Upper lobe of right lung (tissue), 1 donor: ENCODE results near the gene IFNL2. TPM values are rescaled to one million over a fixed set of nuclear protein-coding genes. Genes with fewer than 3 reads are reported as not detected.

Source experiments
- ATAC-seq: fragments of 200-7000 bp; cut with Tn5 transposase; one replicate; pipeline ENCODE4 v1.9.1; 2020; ENCODE audit warnings: mild to moderate bottlenecking, moderate library complexity
- DNase-seq: peaks from one replicate; pipeline ENCODE4 v3.0.0-alpha.2; 2020
- H3K27ac ChIP-seq: fragments of 200-600 bp; one replicate; pipeline ENCODE4 v1.8.0; 2022
- H3K27me3 ChIP-seq: fragments of 200-600 bp; one replicate; pipeline ENCODE4 v1.8.0; 2022; ENCODE audit warnings: mild to moderate bottlenecking
- H3K36me3 ChIP-seq: fragments of 200-600 bp; one replicate; pipeline ENCODE4 v1.8.0; 2022
- H3K4me1 ChIP-seq: fragments of 200-600 bp; one replicate; pipeline ENCODE4 v1.8.0; 2022
- H3K4me3 ChIP-seq: fragments of 200-600 bp; one replicate; pipeline ENCODE4 v1.8.0; 2022; ENCODE audit warnings: mild to moderate bottlenecking
- H3K9me3 ChIP-seq: fragments of 200-600 bp; one replicate; pipeline ENCODE4 v1.8.0; 2022
- intact Hi-C: fragments of 100-400 bp; cut with DNase I; formaldehyde crosslinking; loops from one replicate; pipeline ENCODE4 v1.11.0; 2022
- total RNA-seq: library from RNA; stranded (reverse); fragmentation: NEBNext Ultra II Directional; extraction: Animal tissue kit (Norgen Biotek cat#: 25700); gene quantifications from one replicate; pipeline ENCODE4 v1.2.1, GENCODE V29; 2021
- TF ChIP-seq, protein P1 (sequence below): fragments of 200-600 bp; IDR thresholded peaks from one replicate; pipeline ENCODE4 v1.8.0; 2022; ENCODE audit warnings: antibody characterized with exemption
- donor health status: DM: no; HTN: yes; CAD: no; lungs with severe emphysema.

Gene IFNL2
- total RNA-seq, 1 donor from 2014 or later = not detected

DNA sequence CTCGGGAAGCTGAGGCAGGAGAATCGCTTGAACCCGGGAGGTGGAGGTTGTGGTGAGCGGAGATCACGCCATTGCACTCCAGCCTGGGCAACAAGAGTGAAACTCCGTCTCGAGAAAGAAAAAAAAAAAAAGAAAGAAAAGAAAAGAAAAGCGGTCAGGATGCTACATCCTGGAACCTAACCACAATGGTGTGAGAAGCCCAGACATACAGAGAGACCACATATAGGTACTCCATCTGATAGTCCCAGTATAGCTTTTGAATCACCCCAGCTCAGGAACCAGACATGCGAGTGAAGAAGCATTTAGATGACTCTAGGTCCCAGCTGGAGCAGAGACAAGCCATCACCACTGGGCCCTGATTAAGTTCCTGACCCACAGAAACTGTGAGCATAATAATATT lies 31.2 kb downstream of the IFNL2 start:
- no peaks in the 10 kb centered on the region for H3K36me3 ChIP-seq
- no peaks in the 10 kb centered on the region for H3K9me3 ChIP-seq
- no peaks in the 10 kb centered on the region for H3K27me3 ChIP-seq
- ATAC-seq (no peak), DNase-seq (no peak)
- no peak overlapping the region for H3K4me3 ChIP-seq
- no peak overlapping the region for H3K27ac ChIP-seq
- TF ChIP-seq, protein P1, sequence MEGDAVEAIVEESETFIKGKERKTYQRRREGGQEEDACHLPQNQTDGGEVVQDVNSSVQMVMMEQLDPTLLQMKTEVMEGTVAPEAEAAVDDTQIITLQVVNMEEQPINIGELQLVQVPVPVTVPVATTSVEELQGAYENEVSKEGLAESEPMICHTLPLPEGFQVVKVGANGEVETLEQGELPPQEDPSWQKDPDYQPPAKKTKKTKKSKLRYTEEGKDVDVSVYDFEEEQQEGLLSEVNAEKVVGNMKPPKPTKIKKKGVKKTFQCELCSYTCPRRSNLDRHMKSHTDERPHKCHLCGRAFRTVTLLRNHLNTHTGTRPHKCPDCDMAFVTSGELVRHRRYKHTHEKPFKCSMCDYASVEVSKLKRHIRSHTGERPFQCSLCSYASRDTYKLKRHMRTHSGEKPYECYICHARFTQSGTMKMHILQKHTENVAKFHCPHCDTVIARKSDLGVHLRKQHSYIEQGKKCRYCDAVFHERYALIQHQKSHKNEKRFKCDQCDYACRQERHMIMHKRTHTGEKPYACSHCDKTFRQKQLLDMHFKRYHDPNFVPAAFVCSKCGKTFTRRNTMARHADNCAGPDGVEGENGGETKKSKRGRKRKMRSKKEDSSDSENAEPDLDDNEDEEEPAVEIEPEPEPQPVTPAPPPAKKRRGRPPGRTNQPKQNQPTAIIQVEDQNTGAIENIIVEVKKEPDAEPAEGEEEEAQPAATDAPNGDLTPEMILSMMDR = no peak
- no peaks in the 10 kb centered on the region for H3K4me1 ChIP-seq
- intact Hi-C loops = no loop called here

DNA sequence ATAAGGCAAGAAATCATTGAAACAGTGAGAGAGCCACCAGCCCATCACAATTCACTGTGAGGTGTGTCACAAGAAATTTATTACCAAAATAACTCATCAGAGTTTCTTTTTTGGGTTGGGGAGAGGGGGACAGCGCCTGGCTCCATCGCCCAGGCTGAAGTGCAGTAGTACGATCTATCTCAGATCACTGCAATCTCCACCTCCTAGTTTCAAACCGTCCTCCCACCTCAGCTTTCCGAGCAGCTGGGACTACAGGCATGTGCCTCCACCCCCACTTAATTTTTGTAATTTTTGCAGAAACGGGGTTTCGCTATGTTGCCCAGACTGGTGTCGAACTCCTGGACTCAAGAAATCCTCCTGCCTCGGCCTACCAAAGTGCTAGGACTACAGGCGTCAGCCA lies 31.6 kb downstream of the IFNL2 start:
- no peak overlapping the region for H3K27ac ChIP-seq
- TF ChIP-seq, protein P1 = no peak
- ATAC-seq (no peak), DNase-seq (no peak)
- no peak overlapping the region for H3K4me3 ChIP-seq
- H3K27me3 ChIP-seq = no peaks in the 10 kb centered on the region
- intact Hi-C loops = no loop called here
- no peaks in the 10 kb centered on the region for H3K9me3 ChIP-seq
- no peaks in the 10 kb centered on the region for H3K36me3 ChIP-seq
- no peaks in the 10 kb centered on the region for H3K4me1 ChIP-seq

DNA sequence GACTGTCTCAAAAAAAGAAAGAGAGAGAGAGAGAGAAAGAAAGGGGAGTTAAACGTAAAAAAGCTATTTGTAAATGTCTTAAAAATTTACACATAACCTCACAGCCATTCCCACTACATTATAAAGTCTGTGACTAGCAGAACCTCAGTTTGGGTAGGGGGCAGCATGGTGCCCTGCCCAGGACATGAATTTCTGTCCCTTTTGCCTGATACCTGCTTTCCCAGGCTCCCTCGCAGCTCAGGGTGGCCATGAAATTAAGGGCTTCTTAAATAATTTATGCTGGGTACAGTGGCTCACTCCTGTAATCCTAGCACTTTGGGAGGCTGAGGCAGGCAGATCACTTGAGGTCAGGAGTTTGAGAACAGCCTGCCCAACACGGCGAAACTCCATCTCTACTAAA lies 32.8 kb downstream of the IFNL2 start:
- ATAC-seq (no peak), DNase-seq (peak; percentile 16)
- H3K4me1 ChIP-seq = no peaks in the 10 kb centered on the region
- H3K4me3 ChIP-seq = no peak overlapping the region
- intact Hi-C loops = no loop called here
- no peaks in the 10 kb centered on the region for H3K36me3 ChIP-seq
- no peaks in the 10 kb centered on the region for H3K27me3 ChIP-seq
- TF ChIP-seq, protein P1 = no peak
- H3K9me3 ChIP-seq = no peaks in the 10 kb centered on the region
- H3K27ac ChIP-seq = no peak overlapping the region

DNA sequence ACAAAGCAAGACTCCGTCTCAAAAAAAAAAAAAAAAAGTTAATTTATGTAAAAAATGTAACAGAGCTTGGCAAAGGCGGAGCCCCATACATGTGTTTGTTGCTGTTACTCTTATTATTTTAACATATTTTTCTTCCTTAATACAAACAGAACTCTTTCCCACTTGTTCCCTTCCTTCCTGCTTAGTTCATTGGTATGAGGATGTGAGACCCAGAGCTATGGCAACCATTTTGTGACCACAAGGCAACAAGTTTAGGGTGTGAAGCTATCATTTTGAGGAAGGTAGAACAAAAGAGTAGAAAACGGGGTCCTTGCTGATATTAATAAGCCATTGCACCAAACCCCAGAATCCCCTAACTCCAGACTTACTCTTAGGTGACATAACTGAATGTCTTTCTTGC lies 33.4 kb downstream of the IFNL2 start:
- no peak for ATAC-seq
- intact Hi-C loops = no loop called here
- H3K36me3 ChIP-seq = no peaks in the 10 kb centered on the region

DNA sequence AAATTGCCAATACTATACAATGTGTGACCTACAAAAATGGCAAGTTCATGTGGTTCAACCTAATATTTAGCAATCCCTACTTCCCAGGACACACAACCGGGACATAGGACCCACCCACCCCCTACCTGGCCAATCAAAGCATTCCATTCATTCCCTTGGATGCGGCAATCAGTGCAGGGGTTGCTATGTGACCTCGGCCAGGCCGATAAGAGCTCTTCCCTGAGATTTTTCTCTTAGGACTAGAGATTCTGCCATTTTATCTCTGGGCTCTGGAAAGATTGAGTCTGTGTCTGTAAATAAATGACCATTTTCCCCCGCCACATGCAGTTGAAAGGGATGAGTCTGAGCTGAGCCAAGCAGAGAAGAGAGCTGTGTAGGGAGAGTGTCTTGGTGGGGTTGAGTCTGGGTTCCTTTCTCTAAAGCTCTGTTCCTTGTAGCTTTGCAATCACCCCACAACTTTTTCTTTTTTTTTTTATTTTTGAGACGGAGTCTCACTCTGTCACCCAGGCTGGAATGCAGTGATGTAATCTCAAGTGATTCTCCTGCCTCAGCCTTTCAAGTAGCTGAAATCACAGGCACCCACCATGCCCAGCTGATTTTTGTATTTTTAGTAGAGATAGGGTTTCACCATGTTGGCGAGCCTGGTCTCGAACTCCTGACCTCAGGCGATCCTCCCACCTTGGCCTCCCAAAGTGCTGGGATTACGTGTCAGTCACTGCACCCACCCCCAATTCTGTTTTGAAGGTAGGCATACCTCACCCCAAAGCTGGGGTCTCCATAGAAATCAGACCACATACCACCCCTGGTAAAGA lies 35.4 kb downstream of the IFNL2 start:
- peak; percentile 45 for ATAC-seq
- no peak for DNase-seq
- Histone ChIP-seq H3K4me1 (no peaks in the 10 kb centered on the region), H3K9me3 (no peaks in the 10 kb centered on the region), H3K4me3 (no peak overlapping the region), H3K36me3 (no peaks in the 10 kb centered on the region), H3K27ac (no peak overlapping the region), H3K27me3 (peaks cover 18% of the 10 kb centered on the region)
- intact Hi-C loops = no loop called here
- TF ChIP-seq, protein P1 = no peak

More for the DNA sequence above, 33.4 kb downstream of the IFNL2 start:
- no peak overlapping the region for H3K4me3 ChIP-seq
- DNase-seq = no peak
- H3K9me3 ChIP-seq = no peaks in the 10 kb centered on the region
- TF ChIP-seq, protein P1 = no peak
- no peaks in the 10 kb centered on the region for H3K27me3 ChIP-seq
- no peaks in the 10 kb centered on the region for H3K4me1 ChIP-seq
- no peak overlapping the region for H3K27ac ChIP-seq
